ENCODE results near the gene ADAMTSL1.

The ADAMTSL1 gene

GRCh38 chr9:18623221-18624079 is 149.5 kb downstream of the ADAMTSL1 start:
- TF ChIP-seq CTCF (IDR thresholded peaks at IDR 0.05; ENCODE audit: control insufficient read depth, extremely low read depth, insufficient read depth) = no peak
- no peak for DNase-seq (ENCODE audit: low read depth)
- H3K4me3 ChIP-seq (ENCODE audit: low read depth, low read length) = no peak overlapping the region

GRCh38 chr9:18626046-18626698 is 152.2 kb downstream of the ADAMTSL1 start:
- no peak for DNase-seq (ENCODE audit: low read depth)
- H3K4me3 ChIP-seq (ENCODE audit: low read depth, low read length) = no peak overlapping the region
- peak; percentile 46 for TF ChIP-seq CTCF (IDR thresholded peaks at IDR 0.05; ENCODE audit: control insufficient read depth, extremely low read depth, insufficient read depth)

GRCh38 chr9:18629136-18629535 is 155.2 kb downstream of the ADAMTSL1 start:
- H3K4me3 ChIP-seq (ENCODE audit: low read depth, low read length) = no peak overlapping the region
- TF ChIP-seq CTCF (IDR thresholded peaks at IDR 0.05; ENCODE audit: control insufficient read depth, extremely low read depth, insufficient read depth) = no peak
- DNase-seq (ENCODE audit: low read depth) = no peak

- H3K4me3 ChIP-seq (ENCODE audit: low read depth, low read length) = no peak overlapping the region
- TF ChIP-seq CTCF (IDR thresholded peaks at IDR 0.05; ENCODE audit: control insufficient read depth, extremely low read depth, insufficient read depth) = no peak
- DNase-seq (ENCODE audit: low read depth) = no peak
Observed at GRCh38 chr9:18632632-18633403, 158.9 kb downstream of the ADAMTSL1 start.

- DNase-seq (ENCODE audit: low read depth) = no peak
- no peak for TF ChIP-seq CTCF (IDR thresholded peaks at IDR 0.05; ENCODE audit: control insufficient read depth, extremely low read depth, insufficient read depth)
Observed at GRCh38 chr9:18636781-18637180, 162.8 kb downstream of the ADAMTSL1 start.

GRCh38 chr9:18638371-18639249 is 164.7 kb downstream of the ADAMTSL1 start:
- no peak overlapping the region for H3K4me3 ChIP-seq (ENCODE audit: low read depth, low read length)
- no peak for TF ChIP-seq CTCF (IDR thresholded peaks at IDR 0.05; ENCODE audit: control insufficient read depth, extremely low read depth, insufficient read depth)
- no peak for DNase-seq (ENCODE audit: low read depth)

More at GRCh38 chr9:18636781-18637180, 162.8 kb downstream of the ADAMTSL1 start:
- H3K4me3 ChIP-seq (ENCODE audit: low read depth, low read length) = no peak overlapping the region
